ENCODE data around the gene MAVS. TPM values are rescaled to one million over a fixed set of nuclear protein-coding genes. Genes with fewer than 3 reads are reported as not detected.
"Not testable (repeated sequence)": the region's sequence is repeated elsewhere in the genome, so short reads cannot be mapped to it uniquely, and the experiment has no call there.

MAVS gene
- total and polyA plus RNA-seq, 2 donors (not counting 1 experiment from before 2014, with no cell fraction given), result 14.4 to 15.9 TPM

DNA sequence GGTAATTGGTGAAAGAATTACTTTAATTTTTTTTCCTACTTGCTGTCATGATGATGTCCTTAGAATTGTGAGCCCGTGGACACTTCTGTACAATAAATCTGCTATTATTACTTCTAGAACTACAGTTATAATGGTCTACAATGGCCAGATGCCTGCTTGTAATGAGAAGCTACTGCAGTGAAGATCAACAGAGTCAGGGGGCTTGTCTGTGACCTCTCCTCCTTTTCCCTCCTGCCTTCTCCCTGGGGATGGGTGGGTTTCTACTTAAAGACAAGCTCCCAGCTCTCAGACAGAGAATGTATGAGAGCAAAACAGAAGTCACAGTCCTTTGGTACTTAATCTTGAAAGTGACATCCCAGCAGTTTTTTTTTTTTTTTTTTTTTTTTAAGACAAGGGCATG, 29.4 kb downstream of the MAVS start:
- no peak for DNase-seq (ENCODE audit: low read depth in 2 of 2)
- H3K36me3 ChIP-seq (ENCODE audit: control insufficient read depth, insufficient read depth, low read length), result peaks cover 11% of the 10 kb centered on the region
- no peak overlapping the region for H3K4me2 ChIP-seq (ENCODE audit: extremely low read depth, insufficient read depth, low read length)
- peaks cover 3% of the 10 kb centered on the region for H3K4me1 ChIP-seq (ENCODE audit: control insufficient read depth, extremely low read depth, insufficient read depth, low read length)
- no peak overlapping the region for H3K9ac ChIP-seq (ENCODE audit: insufficient read depth, low read length)
- no peaks in the 10 kb centered on the region for H3K9me3 ChIP-seq (ENCODE audit: control insufficient read depth, insufficient read depth, low read depth, low read length)
- H4K20me1 ChIP-seq (ENCODE audit: control insufficient read depth, extremely low read depth, insufficient read depth, low read length), result no peaks in the 10 kb centered on the region
- TF ChIP-seq CTCF (conservative IDR thresholded peaks at IDR 0.05 in 1 of 2, IDR thresholded peaks at IDR 0.05 in 1 of 2; ENCODE audit: low read depth in 1 of 2, low read length in 2 of 2) (no peak), EZH2 (IDR thresholded peaks at IDR 0.05; ENCODE audit: low read length, missing control alignments) (no peak)
- H3K27me3 ChIP-seq (ENCODE audit: control insufficient read depth, insufficient read depth, low read length), result no peaks in the 10 kb centered on the region
- H3K79me2 ChIP-seq (ENCODE audit: control insufficient read depth, insufficient read depth, low read length), result no peaks in the 10 kb centered on the region
- H3K27ac ChIP-seq (ENCODE audit: insufficient read depth, low read length), result no peak overlapping the region
- H2AFZ ChIP-seq (ENCODE audit: low read length), result no peak overlapping the region
- no peak overlapping the region for H3K4me3 ChIP-seq (replicated peaks in 1 of 4; ENCODE audit: control extremely low read depth in 1 of 4, insufficient read depth in 1 of 4, low read depth in 3 of 4, low read length in 4 of 4)

- Histone ChIP-seq H3K79me2 (ENCODE audit: control insufficient read depth, insufficient read depth, low read length) (no peaks in the 10 kb centered on the region), H3K4me2 (ENCODE audit: extremely low read depth, insufficient read depth, low read length) (no peak overlapping the region), H2AFZ (ENCODE audit: low read length) (no peak overlapping the region), H4K20me1 (ENCODE audit: control insufficient read depth, extremely low read depth, insufficient read depth, low read length) (no peaks in the 10 kb centered on the region), H3K4me1 (ENCODE audit: control insufficient read depth, extremely low read depth, insufficient read depth, low read length) (peaks cover 3% of the 10 kb centered on the region), H3K27me3 (ENCODE audit: control insufficient read depth, insufficient read depth, low read length) (no peaks in the 10 kb centered on the region), H3K9me3 (ENCODE audit: control insufficient read depth, insufficient read depth, low read depth, low read length) (no peaks in the 10 kb centered on the region), H3K4me3 (replicated peaks in 1 of 4; ENCODE audit: control extremely low read depth in 1 of 4, insufficient read depth in 1 of 4, low read depth in 3 of 4, low read length in 4 of 4) (no peak overlapping the region), H3K27ac (ENCODE audit: insufficient read depth, low read length) (no peak overlapping the region), H3K36me3 (ENCODE audit: control insufficient read depth, insufficient read depth, low read length) (peaks cover 7% of the 10 kb centered on the region), H3K9ac (ENCODE audit: insufficient read depth, low read length) (no peak overlapping the region)
- peak in 1 of 2 donors; percentile 29 for DNase-seq (ENCODE audit: low read depth in 2 of 2)
- TF ChIP-seq EZH2 (IDR thresholded peaks at IDR 0.05; ENCODE audit: low read length, missing control alignments) (no peak), CTCF (conservative IDR thresholded peaks at IDR 0.05 in 1 of 2, IDR thresholded peaks at IDR 0.05 in 1 of 2; ENCODE audit: low read depth in 1 of 2, low read length in 2 of 2) (no peak)
Measured at GRCh38 chr20:3876676-3877075, 30.0 kb downstream of the MAVS start.

DNA sequence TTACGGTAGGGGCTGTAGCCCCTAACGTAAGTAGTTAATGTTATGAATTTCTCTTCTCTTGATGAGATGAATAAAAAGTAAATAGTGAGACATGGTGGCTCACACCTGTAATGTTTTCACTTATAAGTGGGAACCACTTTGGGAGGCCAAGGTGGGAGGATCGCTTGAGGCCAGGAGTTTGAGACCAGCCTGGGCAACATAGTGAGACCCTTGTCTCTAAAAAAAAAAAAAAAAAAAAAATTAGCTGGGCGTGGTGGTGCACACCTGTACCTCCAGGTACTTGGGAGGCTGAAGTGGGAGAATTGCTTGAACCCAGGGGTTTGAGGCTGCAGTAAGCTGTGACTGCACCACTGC, 32.3 kb downstream of the MAVS start:
- DNase-seq (ENCODE audit: low read depth in 2 of 2); H3K4me1 ChIP-seq (ENCODE audit: control insufficient read depth, extremely low read depth, insufficient read depth, low read length); H3K27ac ChIP-seq (ENCODE audit: insufficient read depth, low read length); H4K20me1 ChIP-seq (ENCODE audit: control insufficient read depth, extremely low read depth, insufficient read depth, low read length); H3K36me3 ChIP-seq (ENCODE audit: control insufficient read depth, insufficient read depth, low read length); H3K9me3 ChIP-seq (ENCODE audit: control insufficient read depth, insufficient read depth, low read depth, low read length); H3K79me2 ChIP-seq (ENCODE audit: control insufficient read depth, insufficient read depth, low read length); H3K4me3 ChIP-seq (replicated peaks in 1 of 4; ENCODE audit: control extremely low read depth in 1 of 4, insufficient read depth in 1 of 4, low read depth in 3 of 4, low read length in 4 of 4); H2AFZ ChIP-seq (ENCODE audit: low read length); H3K27me3 ChIP-seq (ENCODE audit: control insufficient read depth, insufficient read depth, low read length); H3K9ac ChIP-seq (ENCODE audit: insufficient read depth, low read length); H3K4me2 ChIP-seq (ENCODE audit: extremely low read depth, insufficient read depth, low read length): not testable (repeated sequence)

All from fibroblast of lung (primary cell).